Tibial nerve (tissue), 4 donors: ENCODE data around the gene SUSD4. TPM values are rescaled to one million over a fixed set of nuclear protein-coding genes. Genes with fewer than 3 reads are reported as not detected.

ENCODE experiments used
- DNase-seq, 2 donors: peaks; one replicate each; pipeline ENCODE4 v3.0.0-alpha.2; 2019; ENCODE audit warnings: low spot score in 2 of 2
- H3K27ac ChIP-seq, 4 donors: fragments of 200-600 bp; sonication (generic) in 3 of 4; one replicate each; pipeline ENCODE4 v1.5.1; 2017 to 2019; ENCODE audit warnings: mild to moderate bottlenecking in 1 of 4
- H3K27me3 ChIP-seq, 2 donors: fragments of 200-600 bp; sonication (generic) in 1 of 2; one replicate each; pipeline versions ENCODE4 v1.5.1 to v1.6.0; 2017 to 2019
- H3K36me3 ChIP-seq, 3 donors: fragments of 200-600 bp; sonication (generic); one replicate each; pipeline ENCODE4 v1.5.1; 2018 to 2019
- H3K4me1 ChIP-seq, 4 donors: fragments of 200-600 bp; sonication (generic) in 3 of 4; one replicate each; pipeline ENCODE4 v1.5.1; 2017 to 2019
- H3K4me3 ChIP-seq, 4 donors: fragments of 200-600 bp; sonication (generic) in 3 of 4; one replicate each; pipeline ENCODE4 v1.5.1; 2017 to 2019; ENCODE audit warnings: mild to moderate bottlenecking in 1 of 4, moderate library complexity in 1 of 4
- H3K9me3 ChIP-seq, 4 donors: fragments of 200-600 bp; sonication (generic) in 3 of 4; one replicate each; pipeline ENCODE4 v1.5.1; 2017 to 2019
- CTCF ChIP-seq, 5 experiments: fragments of 200-600 bp in 3 of 5; fragments of 450-650 bp in 2 of 5; sonication (generic) in 3 of 5; IDR thresholded peaks; one replicate each; pipeline ENCODE4 v1.5.1; 2016 to 2019; ENCODE audit warnings: antibody characterized with exemption in 5 of 5, mild to moderate bottlenecking in 3 of 5, moderate library complexity in 2 of 5
- EP300 ChIP-seq, 2 donors: sonication (generic); formaldehyde crosslinking; IDR thresholded peaks; one replicate each; pipeline ENCODE4 v1.6.1; 2017; ENCODE audit warnings: antibody characterized with exemption in 2 of 2, mild to moderate bottlenecking in 1 of 2
- POLR2A ChIP-seq, 2 donors: fragments of 450-650 bp; IDR thresholded peaks; one replicate each; pipeline ENCODE4 v1.6.1; 2017; ENCODE audit warnings: antibody characterized with exemption in 2 of 2, mild to moderate bottlenecking in 2 of 2, moderate library complexity in 2 of 2
- WGBS, 2 donors: methylation state at CpG; one replicate each; pipeline ENCODE4 v1.1.5; 2018; 5-methylcytosine and 5-hydroxymethylcytosine counted together
- total RNA-seq, 4 donors: library from RNA; depleted of rRNA; stranded (reverse); fragments of >200 nt; gene quantifications; one replicate each; pipeline ENCODE4 v1.1.0, GENCODE V29; 2016

Gene SUSD4
- total RNA-seq, 4 donors from 2014 or later: not detected

- TF ChIP-seq CTCF (IDR thresholded peaks at IDR 0.05) (no peak), EP300 (IDR thresholded peaks at IDR 0.05) (no peak), POLR2A (IDR thresholded peaks at IDR 0.05) (no peak)
- WGBS, 2 donors: 29 to 32% methylated on average over 5 of the region's 5 CpGs
- no peak overlapping the region for H3K27ac ChIP-seq
These were observed 65.3 kb downstream of the SUSD4 start for GRCh38 chr1:223298701-223299100.

GRCh38 chr1:223297800-223298199 lies 66.2 kb downstream of the SUSD4 start:
- no peak overlapping the region for H3K4me3 ChIP-seq
- no peaks in the 10 kb centered on the region for H3K36me3 ChIP-seq
- H3K27ac ChIP-seq: no peak overlapping the region
- TF ChIP-seq EP300 (IDR thresholded peaks at IDR 0.05) (no peak), CTCF (IDR thresholded peaks at IDR 0.05) (no peak), POLR2A (IDR thresholded peaks at IDR 0.05) (no peak)
- no peak for DNase-seq
- 97% methylated on average over 1 of the region's 1 CpG for WGBS, 2 donors
- H3K9me3 ChIP-seq: peaks cover 0 to 5% (median 0%) of the 10 kb centered on the region in 4 donors
- H3K4me1 ChIP-seq: no peaks in the 10 kb centered on the region
- H3K27me3 ChIP-seq: no peaks in the 10 kb centered on the region

More at GRCh38 chr1:223298701-223299100, 65.3 kb downstream of the SUSD4 start:
- Histone ChIP-seq H3K4me3 (no peak overlapping the region), H3K27me3 (no peaks in the 10 kb centered on the region), H3K9me3 (peaks cover 0 to 10% (median 0%) of the 10 kb centered on the region in 4 donors), H3K4me1 (no peaks in the 10 kb centered on the region), H3K36me3 (no peaks in the 10 kb centered on the region)
- DNase-seq: no peak

- WGBS, 2 donors: 87% methylated on average over 2 of the region's 2 CpGs
- no peaks in the 10 kb centered on the region for H3K4me1 ChIP-seq
These were observed 72.2 kb downstream of the SUSD4 start for GRCh38 chr1:223291796-223292195.

GRCh38 chr1:223290397-223290796 lies 73.6 kb downstream of the SUSD4 start:
- Histone ChIP-seq H3K27ac (no peak overlapping the region), H3K4me3 (no peak overlapping the region), H3K36me3 (no peaks in the 10 kb centered on the region), H3K9me3 (no peaks in the 10 kb centered on the region), H3K4me1 (no peaks in the 10 kb centered on the region), H3K27me3 (no peaks in the 10 kb centered on the region)
- WGBS, 2 donors: 46 to 50% methylated on average over 3 of the region's 3 CpGs
- no peak for TF ChIP-seq POLR2A (IDR thresholded peaks at IDR 0.05)
- no peak for TF ChIP-seq CTCF (IDR thresholded peaks at IDR 0.05)
- no peak for TF ChIP-seq EP300 (IDR thresholded peaks at IDR 0.05)
- no peak for DNase-seq

More at GRCh38 chr1:223291796-223292195, 72.2 kb downstream of the SUSD4 start:
- Histone ChIP-seq H3K27me3 (no peaks in the 10 kb centered on the region), H3K9me3 (no peaks in the 10 kb centered on the region), H3K4me3 (no peak overlapping the region), H3K36me3 (no peaks in the 10 kb centered on the region), H3K27ac (no peak overlapping the region)
- DNase-seq: no peak
- TF ChIP-seq EP300 (IDR thresholded peaks at IDR 0.05) (no peak), POLR2A (IDR thresholded peaks at IDR 0.05) (no peak), CTCF (IDR thresholded peaks at IDR 0.05) (no peak)

DNA sequence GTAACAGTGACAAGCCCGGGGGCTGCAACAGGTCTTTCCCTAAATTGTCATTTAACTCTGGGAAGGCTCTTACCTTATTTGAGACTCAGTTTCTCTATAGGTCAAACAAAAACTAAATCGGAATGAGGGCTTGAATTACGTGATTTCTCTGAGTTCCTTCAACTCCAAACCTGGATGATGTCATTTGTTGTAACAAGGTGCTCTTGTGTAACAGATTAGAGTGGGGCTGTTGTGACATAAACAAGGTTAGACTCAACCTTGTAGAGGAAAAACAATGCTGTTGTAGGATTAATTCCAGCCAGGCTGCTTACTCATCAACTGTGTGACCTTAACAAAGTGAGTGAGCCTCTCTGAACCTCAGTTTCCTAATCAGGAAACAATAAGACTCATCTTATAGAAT lies 74.4 kb downstream of the SUSD4 start:
- no peaks in the 10 kb centered on the region for H3K9me3 ChIP-seq
- no peaks in the 10 kb centered on the region for H3K36me3 ChIP-seq
- H3K4me3 ChIP-seq: no peak overlapping the region
- no peak overlapping the region for H3K27ac ChIP-seq
- 79 to 83% methylated on average over 3 of the region's 3 CpGs for WGBS, 2 donors
- DNase-seq: no peak
- no peaks in the 10 kb centered on the region for H3K4me1 ChIP-seq
- TF ChIP-seq EP300 (IDR thresholded peaks at IDR 0.05) (no peak), POLR2A (IDR thresholded peaks at IDR 0.05) (no peak), CTCF (IDR thresholded peaks at IDR 0.05) (no peak)
- H3K27me3 ChIP-seq: no peaks in the 10 kb centered on the region
